Measurements from ENCODE around the gene ARHGAP6.

ARHGAP6 gene

DNA sequence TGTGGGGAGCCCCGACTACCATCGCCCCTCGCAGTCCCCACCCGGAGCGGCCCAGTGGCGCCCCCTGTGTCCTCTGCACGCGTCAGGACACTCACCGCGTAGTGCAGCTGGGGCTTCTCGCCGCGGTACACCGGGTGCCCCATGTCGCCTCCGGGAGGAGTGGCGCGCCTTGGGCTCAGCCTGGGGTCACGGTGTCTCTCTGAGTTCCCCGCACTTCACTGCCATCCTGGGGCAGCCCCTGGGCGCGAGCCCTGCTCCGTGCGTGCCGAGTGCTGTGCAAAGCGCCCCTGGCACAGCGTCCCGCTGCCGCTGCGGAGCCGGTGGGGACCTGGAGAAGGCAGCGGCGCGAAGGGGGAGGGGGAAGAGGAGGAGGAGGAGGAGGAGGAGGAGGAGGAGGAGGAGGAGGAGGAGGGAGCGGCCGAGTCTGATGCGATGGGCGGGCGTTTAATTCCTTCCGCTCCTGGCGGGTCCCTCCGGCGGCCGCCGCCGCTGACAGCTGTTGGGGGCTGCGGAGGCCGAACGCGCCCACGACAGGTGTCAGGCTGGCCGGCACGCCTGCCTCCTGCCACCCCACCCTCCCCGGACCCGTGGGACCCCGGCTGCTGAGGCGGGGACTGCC, 238.2 kb downstream of the ARHGAP6 start:
- no peaks in the 10 kb centered on the region for H3K9me3 Mint-ChIP-seq (ENCODE audit: low read depth)
- H3K27me3 Mint-ChIP-seq = peaks cover 2% of the 10 kb centered on the region
- H3K4me3 Mint-ChIP-seq = no peak overlapping the region
- no peaks in the 10 kb centered on the region for H3K4me1 Mint-ChIP-seq (ENCODE audit: low read depth)
- H3K36me3 Mint-ChIP-seq = no peaks in the 10 kb centered on the region
- no peak overlapping the region for H3K27ac Mint-ChIP-seq

- H3K27me3 Mint-ChIP-seq = peaks cover 2% of the 10 kb centered on the region
- no peak overlapping the region for H3K4me3 Mint-ChIP-seq
- H3K27ac Mint-ChIP-seq = no peak overlapping the region
- H3K36me3 Mint-ChIP-seq = no peaks in the 10 kb centered on the region
- no peaks in the 10 kb centered on the region for H3K4me1 Mint-ChIP-seq (ENCODE audit: low read depth)
- H3K9me3 Mint-ChIP-seq (ENCODE audit: low read depth) = no peaks in the 10 kb centered on the region
Measured at GRCh38 chrX:11426712-11427452, 238.8 kb downstream of the ARHGAP6 start.

- no peak overlapping the region for H3K4me3 Mint-ChIP-seq
Measured at GRCh38 chrX:11424903-11425674, 240.6 kb downstream of the ARHGAP6 start.

DNA sequence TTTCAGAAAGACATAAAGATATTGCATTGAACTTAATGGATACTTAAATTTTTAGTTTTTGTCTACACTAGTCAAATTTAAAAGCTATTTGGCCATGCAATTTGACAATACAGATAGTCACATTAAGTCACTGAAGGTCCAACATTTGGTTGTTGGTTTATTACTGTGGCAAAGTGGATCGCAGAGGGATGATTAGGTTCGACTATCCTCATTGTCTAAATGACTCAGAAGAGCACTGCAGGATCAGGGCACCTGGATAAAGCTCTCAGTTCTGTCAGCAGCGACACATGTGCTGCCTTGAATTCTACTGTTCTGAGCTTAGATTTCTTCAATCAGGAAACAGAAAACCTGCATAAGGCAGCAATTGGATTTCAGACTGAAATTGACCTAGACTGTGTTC, 241.8 kb downstream of the ARHGAP6 start:
- peaks cover 2% of the 10 kb centered on the region for H3K27me3 Mint-ChIP-seq
- no peak overlapping the region for H3K4me3 Mint-ChIP-seq
- H3K4me1 Mint-ChIP-seq (ENCODE audit: low read depth) = no peaks in the 10 kb centered on the region
- H3K9me3 Mint-ChIP-seq (ENCODE audit: low read depth) = no peaks in the 10 kb centered on the region
- no peaks in the 10 kb centered on the region for H3K36me3 Mint-ChIP-seq
- no peak overlapping the region for H3K27ac Mint-ChIP-seq

More at GRCh38 chrX:11424903-11425674, 240.6 kb downstream of the ARHGAP6 start:
- Mint-ChIP-seq H3K9me3 (ENCODE audit: low read depth) (no peaks in the 10 kb centered on the region), H3K27me3 (peaks cover 2% of the 10 kb centered on the region), H3K4me1 (ENCODE audit: low read depth) (no peaks in the 10 kb centered on the region), H3K27ac (no peak overlapping the region), H3K36me3 (no peaks in the 10 kb centered on the region)

GRCh38 chrX:11423362-11423818, 242.3 kb downstream of the ARHGAP6 start:
- H3K27me3 Mint-ChIP-seq = peaks cover 2% of the 10 kb centered on the region
- H3K36me3 Mint-ChIP-seq = no peaks in the 10 kb centered on the region
- H3K9me3 Mint-ChIP-seq (ENCODE audit: low read depth) = no peaks in the 10 kb centered on the region
- H3K27ac Mint-ChIP-seq = no peak overlapping the region
- no peak overlapping the region for H3K4me3 Mint-ChIP-seq
- no peaks in the 10 kb centered on the region for H3K4me1 Mint-ChIP-seq (ENCODE audit: low read depth)

DNA sequence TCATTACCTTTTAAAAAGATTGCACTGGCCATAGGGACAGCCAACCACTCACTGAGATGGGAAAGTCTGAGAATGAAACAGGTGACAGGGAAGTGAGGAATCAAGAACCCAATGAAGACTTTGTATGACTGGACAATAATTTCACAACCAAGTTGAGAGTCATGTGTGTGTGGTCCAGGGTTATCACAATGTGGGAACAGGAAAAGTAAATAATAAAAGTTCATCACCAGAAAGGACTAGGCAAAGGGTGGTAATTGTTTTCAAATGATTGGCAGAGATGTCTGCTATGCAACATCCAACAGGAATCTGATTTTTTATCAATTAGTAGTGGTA, 243.2 kb downstream of the ARHGAP6 start:
- H3K36me3 Mint-ChIP-seq = no peaks in the 10 kb centered on the region
- H3K4me3 Mint-ChIP-seq = no peak overlapping the region
- no peaks in the 10 kb centered on the region for H3K4me1 Mint-ChIP-seq (ENCODE audit: low read depth)
- no peak overlapping the region for H3K27ac Mint-ChIP-seq
- no peaks in the 10 kb centered on the region for H3K9me3 Mint-ChIP-seq (ENCODE audit: low read depth)
- H3K27me3 Mint-ChIP-seq = peaks cover 2% of the 10 kb centered on the region

DNA sequence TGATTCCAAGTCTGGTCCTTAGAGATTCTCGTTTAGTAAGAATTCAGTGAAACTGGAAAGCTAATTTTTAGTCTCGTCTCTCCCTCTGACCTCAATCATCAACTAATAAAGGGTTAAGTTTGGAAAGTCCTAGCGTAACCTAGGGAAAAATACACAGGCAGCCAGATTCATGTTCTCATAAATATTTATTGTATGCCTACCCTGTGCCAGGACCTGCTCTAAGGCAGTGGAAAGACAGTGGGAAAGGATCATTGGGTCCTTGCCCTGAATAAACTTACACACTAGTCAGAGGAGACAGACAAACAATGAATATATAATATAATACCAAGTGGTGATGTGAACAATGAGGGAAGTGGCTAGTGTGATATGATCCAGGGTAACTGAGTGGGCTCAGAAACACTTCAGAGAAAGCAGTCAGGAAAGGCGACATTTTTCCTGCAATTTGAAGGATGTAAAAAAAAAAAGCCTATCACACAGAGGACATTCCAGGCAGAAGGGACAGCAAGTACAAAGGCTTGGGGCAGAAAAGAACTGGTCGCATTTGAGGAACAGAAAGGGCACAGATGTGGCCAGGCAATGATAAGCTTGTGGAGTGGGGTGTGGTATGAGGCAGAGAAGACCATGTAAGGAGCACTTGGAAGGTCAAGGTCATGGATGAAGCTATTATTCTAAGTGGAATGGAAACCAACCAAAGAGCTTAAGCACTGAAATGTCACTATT, 243.8 kb downstream of the ARHGAP6 start:
- H3K36me3 Mint-ChIP-seq = no peaks in the 10 kb centered on the region
- H3K9me3 Mint-ChIP-seq (ENCODE audit: low read depth) = no peaks in the 10 kb centered on the region
- H3K27me3 Mint-ChIP-seq = peaks cover 2% of the 10 kb centered on the region
- no peaks in the 10 kb centered on the region for H3K4me1 Mint-ChIP-seq (ENCODE audit: low read depth)
- no peak overlapping the region for H3K4me3 Mint-ChIP-seq
- no peak overlapping the region for H3K27ac Mint-ChIP-seq

- H3K27ac Mint-ChIP-seq = no peak overlapping the region
- no peaks in the 10 kb centered on the region for H3K9me3 Mint-ChIP-seq (ENCODE audit: low read depth)
- H3K36me3 Mint-ChIP-seq = no peaks in the 10 kb centered on the region
- peaks cover 2% of the 10 kb centered on the region for H3K27me3 Mint-ChIP-seq
- no peaks in the 10 kb centered on the region for H3K4me1 Mint-ChIP-seq (ENCODE audit: low read depth)
- no peak overlapping the region for H3K4me3 Mint-ChIP-seq
Measured at GRCh38 chrX:11420851-11421250, 244.9 kb downstream of the ARHGAP6 start.

DNA sequence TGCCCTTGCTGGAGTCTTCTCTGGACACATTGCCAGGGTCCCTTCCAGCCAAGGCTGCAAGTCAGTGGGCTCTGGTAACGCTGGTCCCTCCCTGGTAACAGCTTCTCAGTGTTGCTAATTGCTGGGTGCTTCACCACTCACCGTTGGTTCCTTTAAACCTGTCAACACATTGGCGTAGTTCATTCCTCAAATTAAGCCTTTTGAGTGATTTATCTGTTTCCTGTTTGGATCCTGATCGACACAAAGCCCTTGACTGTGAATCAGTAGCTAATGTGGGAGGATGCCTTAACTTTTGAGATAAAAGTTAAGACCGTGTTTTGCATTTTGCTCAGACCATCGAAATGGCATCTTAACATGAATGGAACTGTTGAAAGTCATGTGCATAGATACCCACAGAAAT, 246.6 kb downstream of the ARHGAP6 start:
- Mint-ChIP-seq H3K9me3 (ENCODE audit: low read depth) (no peaks in the 10 kb centered on the region), H3K36me3 (no peaks in the 10 kb centered on the region), H3K4me3 (no peak overlapping the region), H3K27me3 (no peaks in the 10 kb centered on the region), H3K27ac (peak overlapping the region; percentile 16), H3K4me1 (ENCODE audit: low read depth) (no peaks in the 10 kb centered on the region)

- no peak overlapping the region for H3K4me3 Mint-ChIP-seq
Measured at GRCh38 chrX:11416600-11416999, 249.1 kb downstream of the ARHGAP6 start.

DNA sequence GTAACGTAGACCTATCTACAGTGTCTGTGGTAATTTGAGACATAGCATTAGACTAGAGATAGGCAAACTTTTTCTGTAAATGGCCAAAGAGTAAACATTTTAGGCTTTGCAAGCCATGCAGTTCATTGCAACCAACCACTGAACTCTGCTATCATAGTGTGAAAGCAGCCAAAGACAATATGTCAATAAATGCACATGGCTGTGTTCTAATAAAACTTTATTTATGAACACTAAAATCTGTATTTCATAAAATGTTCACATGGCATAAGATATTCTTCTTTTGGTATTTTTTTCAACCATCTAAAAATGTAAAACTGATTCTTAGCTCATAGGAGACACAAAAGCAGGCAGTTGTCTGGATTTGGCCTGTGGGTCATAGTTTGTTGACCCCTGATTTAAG, 251.6 kb downstream of the ARHGAP6 start:
- no peaks in the 10 kb centered on the region for H3K36me3 Mint-ChIP-seq
- no peak overlapping the region for H3K27ac Mint-ChIP-seq
- no peaks in the 10 kb centered on the region for H3K27me3 Mint-ChIP-seq
- H3K4me1 Mint-ChIP-seq (ENCODE audit: low read depth) = no peaks in the 10 kb centered on the region
- H3K9me3 Mint-ChIP-seq (ENCODE audit: low read depth) = no peaks in the 10 kb centered on the region
- H3K4me3 Mint-ChIP-seq = no peak overlapping the region

More at GRCh38 chrX:11416600-11416999, 249.1 kb downstream of the ARHGAP6 start:
- Mint-ChIP-seq H3K4me1 (ENCODE audit: low read depth) (no peaks in the 10 kb centered on the region), H3K36me3 (no peaks in the 10 kb centered on the region), H3K27me3 (no peaks in the 10 kb centered on the region), H3K9me3 (ENCODE audit: low read depth) (no peaks in the 10 kb centered on the region), H3K27ac (no peak overlapping the region)

DNA sequence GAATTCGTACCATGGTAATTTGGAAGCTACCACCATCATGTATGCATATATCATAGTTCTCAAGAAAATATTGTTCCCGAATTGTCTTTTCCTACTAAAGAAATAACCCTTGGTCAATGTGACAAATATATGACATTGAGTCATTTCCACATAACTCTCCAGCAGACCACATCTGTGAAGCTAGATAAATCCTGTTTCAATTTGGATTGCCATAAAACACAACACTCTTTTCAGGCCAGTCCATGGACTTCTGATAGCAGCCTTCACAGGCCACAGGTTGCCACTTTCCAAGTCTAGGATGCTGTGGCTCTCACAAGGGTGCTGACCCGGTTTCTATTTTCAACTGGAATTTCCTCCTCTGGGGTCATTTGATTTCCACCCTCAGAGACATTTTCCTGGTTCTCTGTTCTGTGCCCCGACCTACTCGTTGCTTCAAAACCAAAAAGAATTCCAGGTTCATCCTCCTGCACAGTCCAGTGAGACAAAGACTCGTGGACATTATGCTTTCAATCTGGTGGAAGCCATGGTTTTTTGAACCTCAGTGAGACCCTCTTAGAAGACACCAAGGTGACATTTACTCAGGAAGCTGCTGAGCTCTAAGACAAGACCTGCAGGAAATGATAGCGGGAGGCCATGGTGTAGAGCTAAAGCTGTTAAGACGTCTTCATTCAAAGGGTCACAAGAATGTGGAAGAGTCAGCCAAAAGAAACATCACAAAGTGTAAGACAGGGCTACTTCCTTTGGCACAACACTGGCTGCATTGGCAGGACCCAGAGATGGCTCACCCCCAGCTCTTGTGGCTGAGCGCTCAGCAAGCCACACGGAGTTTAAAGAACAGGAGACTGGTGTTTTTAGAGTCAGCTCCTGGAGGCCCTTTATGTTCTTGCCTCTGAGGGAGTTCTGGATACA, 252.8 kb downstream of the ARHGAP6 start:
- Mint-ChIP-seq H3K9me3 (ENCODE audit: low read depth) (no peaks in the 10 kb centered on the region), H3K27ac (no peak overlapping the region), H3K4me3 (no peak overlapping the region), H3K27me3 (no peaks in the 10 kb centered on the region), H3K36me3 (no peaks in the 10 kb centered on the region), H3K4me1 (ENCODE audit: low read depth) (no peaks in the 10 kb centered on the region)

GRCh38 chrX:11409957-11410356, 255.8 kb downstream of the ARHGAP6 start:
- Mint-ChIP-seq H3K27ac (no peak overlapping the region), H3K9me3 (ENCODE audit: low read depth) (no peaks in the 10 kb centered on the region), H3K36me3 (no peaks in the 10 kb centered on the region), H3K4me1 (ENCODE audit: low read depth) (no peaks in the 10 kb centered on the region), H3K27me3 (no peaks in the 10 kb centered on the region), H3K4me3 (no peak overlapping the region)

- no peaks in the 10 kb centered on the region for H3K9me3 Mint-ChIP-seq (ENCODE audit: low read depth)
- no peaks in the 10 kb centered on the region for H3K4me1 Mint-ChIP-seq (ENCODE audit: low read depth)
- no peak overlapping the region for H3K4me3 Mint-ChIP-seq
- H3K27me3 Mint-ChIP-seq = no peaks in the 10 kb centered on the region
- H3K27ac Mint-ChIP-seq = no peak overlapping the region
- no peaks in the 10 kb centered on the region for H3K36me3 Mint-ChIP-seq
Measured at GRCh38 chrX:11408783-11409182, 256.9 kb downstream of the ARHGAP6 start.

Data from activated naive CD8-positive, alpha-beta T cell (primary cell).